HTR-8/SVneo (cell line): ENCODE data around the gene TMEM82.

ENCODE experiments used
- DNase-seq: peaks from one replicate; pipeline ENCODE4 v3.0.0; 2011; ENCODE audit warnings: low spot score, mixed read lengths; ENCODE audit not compliant: insufficient read length
- FAIRE-seq: peaks from 2 replicates; lab custom pipeline; 2011; peaks lifted over from hg19 to GRCh38; lab: Jason Lieb, UNC

The TMEM82 gene

GRCh38 chr1:15755021-15755645, 12.8 kb downstream of the TMEM82 start:
- FAIRE-seq, result no peak
- DNase-seq, result no peak

GRCh38 chr1:15755646-15756040, 13.3 kb downstream of the TMEM82 start:
- FAIRE-seq, result no peak
- no peak for DNase-seq

- DNase-seq (no peak), FAIRE-seq (no peak)
Observed at GRCh38 chr1:15756143-15757015, 14.1 kb downstream of the TMEM82 start.

- FAIRE-seq (no peak), DNase-seq (no peak)
Observed at GRCh38 chr1:15757016-15757543, 14.8 kb downstream of the TMEM82 start.

- DNase-seq (no peak), FAIRE-seq (no peak)
Observed at GRCh38 chr1:15757575-15758342, 15.5 kb downstream of the TMEM82 start.

GRCh38 chr1:15758343-15758931, 16.1 kb downstream of the TMEM82 start, which contains the start of gene FBLIM1:
TSS of gene FBLIM1 (plus strand) at chr1:15758795. CDS start at chr1:15764984, 6,189 bp downstream.
- DNase-seq (no peak), FAIRE-seq (no peak)

GRCh38 chr1:15758953-15759661, 16.8 kb downstream of the TMEM82 start:
- no peak for DNase-seq
- FAIRE-seq, result no peak

- FAIRE-seq (peak; percentile 28), DNase-seq (peak; percentile 80)
Observed at GRCh38 chr1:15760520-15761211, 18.4 kb downstream of the TMEM82 start.

- no peak for FAIRE-seq
Observed at GRCh38 chr1:15761366-15762128, 19.2 kb downstream of the TMEM82 start.

GRCh38 chr1:15762546-15762945, 20.2 kb downstream of the TMEM82 start:
- FAIRE-seq (peak; percentile 57), DNase-seq (peak; percentile 61)

More at GRCh38 chr1:15761366-15762128, 19.2 kb downstream of the TMEM82 start:
- no peak for DNase-seq

- FAIRE-seq (no peak), DNase-seq (no peak)
Observed at GRCh38 chr1:15764269-15764764, 22.0 kb downstream of the TMEM82 start.

- FAIRE-seq, result no peak
- no peak for DNase-seq
Observed at GRCh38 chr1:15764890-15765289, 22.6 kb downstream of the TMEM82 start.

- no peak for FAIRE-seq
- DNase-seq, result no peak
Observed at GRCh38 chr1:15765495-15766194, 23.3 kb downstream of the TMEM82 start.

- DNase-seq (no peak), FAIRE-seq (no peak)
Observed at GRCh38 chr1:15767941-15768340, 25.6 kb downstream of the TMEM82 start.

- FAIRE-seq (no peak), DNase-seq (no peak)
Observed at GRCh38 chr1:15768388-15768787, 26.1 kb downstream of the TMEM82 start.

- FAIRE-seq (no peak), DNase-seq (no peak)
Observed at GRCh38 chr1:15770313-15770962, 28.1 kb downstream of the TMEM82 start.
